SH-SY5Y (cell line): ENCODE data around the gene FAM167B.

Source experiments
- GATA2 ChIP-seq: IDR thresholded peaks from 2 replicates; pipeline ENCODE4 v1.6.1; 2011; ENCODE audit warnings: mild to moderate bottlenecking, low read depth, low read length
- GATA3 ChIP-seq: IDR thresholded peaks from 2 replicates; pipeline ENCODE4 v1.6.1; 2011; ENCODE audit warnings: low read depth, mild to moderate bottlenecking, low read length, moderate library complexity

DNA sequence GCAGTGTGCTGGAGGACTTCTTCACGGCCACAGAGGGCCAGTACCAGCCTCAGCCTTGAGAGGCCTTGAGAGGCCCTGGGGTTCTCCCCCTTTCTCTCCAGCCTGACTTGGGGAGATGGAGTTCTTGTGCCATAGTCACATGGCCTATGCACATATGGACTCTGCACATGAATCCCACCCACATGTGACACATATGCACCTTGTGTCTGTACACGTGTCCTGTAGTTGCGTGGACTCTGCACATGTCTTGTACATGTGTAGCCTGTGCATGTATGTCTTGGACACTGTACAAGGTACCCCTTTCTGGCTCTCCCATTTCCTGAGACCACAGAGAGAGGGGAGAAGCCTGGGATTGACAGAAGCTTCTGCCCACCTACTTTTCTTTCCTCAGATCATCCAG is 38.6 kb downstream of the FAM167B start:
- TF ChIP-seq GATA2 (no peak), GATA3 (no peak)
